Epidermal melanocyte (primary cell): ENCODE data around the gene CDC42EP2.

Experiments used
- DNase-seq: peaks from one replicate; pipeline ENCODE4 v3.0.0; 2011; ENCODE audit warnings: low spot score; ENCODE audit not compliant: insufficient read length

CDC42EP2 gene

DNA sequence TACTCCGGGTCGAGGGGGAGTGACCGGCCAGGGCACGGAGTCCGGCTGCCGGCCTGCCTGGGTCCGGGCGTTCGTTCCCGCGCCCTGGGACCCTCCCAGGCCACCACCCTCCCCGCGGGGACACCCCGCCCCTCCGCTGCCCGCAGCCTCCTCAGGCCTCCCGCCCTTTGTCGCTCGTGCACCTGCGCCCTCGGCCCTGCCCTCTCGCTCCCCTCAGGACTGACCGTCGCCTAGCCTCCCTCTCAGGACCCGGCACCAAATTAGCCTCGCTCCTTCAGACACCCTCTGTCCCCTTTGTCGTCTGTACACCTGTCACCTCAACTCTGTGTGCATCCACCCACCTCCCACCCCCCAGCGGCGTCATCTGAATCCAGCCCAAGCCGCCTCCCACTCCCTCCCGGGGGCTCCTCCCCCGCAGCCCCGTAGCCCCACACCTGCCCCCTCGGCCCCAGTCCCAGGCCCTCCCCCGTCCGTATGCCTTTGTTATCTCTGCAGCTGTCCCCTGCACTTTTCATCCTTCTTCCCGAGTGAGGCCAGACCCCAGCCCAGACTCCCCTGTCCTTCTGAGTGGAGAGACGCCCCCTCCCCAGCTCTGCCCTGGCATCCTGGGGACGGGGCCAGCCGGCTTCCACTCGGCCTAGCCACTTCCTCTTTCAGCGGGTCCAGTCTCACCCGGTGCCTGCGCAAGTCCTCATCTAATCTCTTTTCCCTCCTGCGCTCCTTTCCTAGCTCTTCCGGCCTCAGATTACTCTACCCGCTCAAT is 40.5 kb downstream of the CDC42EP2 start:
- no peak for DNase-seq

DNA sequence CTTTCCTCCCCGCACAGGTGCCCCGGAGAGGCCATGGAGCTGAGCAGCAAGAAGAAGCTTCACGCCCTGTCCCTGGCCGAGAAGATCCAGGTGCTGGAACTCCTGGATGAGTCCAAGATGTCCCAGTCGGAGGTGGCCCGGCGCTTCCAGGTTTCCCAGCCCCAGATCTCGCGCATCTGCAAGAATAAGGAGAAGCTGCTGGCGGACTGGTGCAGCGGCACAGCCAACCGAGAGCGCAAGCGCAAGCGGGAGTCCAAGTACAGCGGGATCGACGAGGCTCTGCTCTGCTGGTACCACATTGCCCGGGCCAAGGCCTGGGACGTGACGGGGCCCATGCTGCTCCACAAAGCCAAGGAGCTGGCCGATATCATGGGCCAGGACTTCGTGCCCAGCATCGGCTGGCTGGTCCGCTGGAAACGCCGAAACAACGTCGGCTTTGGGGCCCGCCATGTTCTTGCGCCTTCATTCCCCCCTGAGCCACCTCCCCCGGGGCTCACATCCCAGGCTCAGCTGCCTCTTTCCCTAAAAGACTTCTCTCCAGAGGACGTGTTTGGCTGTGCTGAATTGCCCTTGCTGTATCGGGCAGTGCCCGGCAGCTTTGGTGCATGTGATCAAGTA is 41.2 kb downstream of the CDC42EP2 start:
- DNase-seq, result no peak

DNA sequence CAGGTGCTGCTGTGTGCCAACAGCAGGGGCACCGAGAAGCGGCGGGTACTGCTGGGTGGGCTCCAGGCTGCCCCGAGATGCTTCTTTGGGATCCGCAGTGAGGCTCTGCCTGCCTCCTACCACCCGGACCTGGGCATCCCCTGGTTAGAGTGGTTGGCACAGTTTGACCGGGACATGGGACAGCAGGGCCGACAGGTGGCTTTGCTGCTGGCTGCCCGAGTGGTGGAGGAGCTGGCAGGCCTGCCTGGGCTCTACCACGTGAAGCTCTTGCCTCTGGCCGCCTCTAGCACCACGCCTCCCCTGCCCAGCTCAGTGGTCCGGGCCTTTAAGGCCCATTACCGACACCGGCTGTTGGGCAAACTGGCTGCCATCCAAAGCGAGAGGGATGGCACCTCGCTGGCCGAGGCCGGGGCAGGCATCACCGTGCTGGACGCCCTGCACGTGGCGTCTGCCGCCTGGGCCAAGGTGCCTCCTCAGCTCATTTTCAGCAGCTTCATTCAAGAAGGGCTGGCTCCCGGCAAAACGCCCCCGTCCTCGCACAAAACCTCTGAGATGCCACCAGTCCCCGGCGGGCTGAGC is 41.8 kb downstream of the CDC42EP2 start:
- no peak for DNase-seq

DNA sequence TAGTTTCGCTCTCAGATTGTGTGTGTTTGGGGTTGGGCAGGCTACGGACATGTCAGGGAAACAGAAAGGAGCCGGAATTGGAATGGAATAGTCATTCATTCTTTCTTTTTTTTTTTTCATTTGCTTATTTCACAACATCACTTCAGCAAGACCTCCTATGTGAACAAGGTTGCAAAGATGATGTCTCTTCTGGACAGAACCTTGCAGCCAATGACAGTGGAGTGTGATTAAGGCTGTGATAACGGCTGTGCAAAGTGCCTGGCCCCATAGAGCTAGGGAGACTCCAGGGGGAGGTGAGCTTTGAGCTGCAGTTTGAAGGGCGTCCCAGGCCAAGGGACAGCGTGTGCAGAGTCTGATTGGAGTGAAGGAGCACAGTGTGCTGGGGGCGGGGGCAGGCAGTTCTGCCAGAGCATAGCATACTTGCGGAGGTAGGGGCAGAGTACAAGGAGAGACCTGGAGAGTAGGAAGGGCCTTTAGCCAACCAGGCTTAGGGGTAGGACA is 43.2 kb downstream of the CDC42EP2 start:
- DNase-seq, result no peak

DNA sequence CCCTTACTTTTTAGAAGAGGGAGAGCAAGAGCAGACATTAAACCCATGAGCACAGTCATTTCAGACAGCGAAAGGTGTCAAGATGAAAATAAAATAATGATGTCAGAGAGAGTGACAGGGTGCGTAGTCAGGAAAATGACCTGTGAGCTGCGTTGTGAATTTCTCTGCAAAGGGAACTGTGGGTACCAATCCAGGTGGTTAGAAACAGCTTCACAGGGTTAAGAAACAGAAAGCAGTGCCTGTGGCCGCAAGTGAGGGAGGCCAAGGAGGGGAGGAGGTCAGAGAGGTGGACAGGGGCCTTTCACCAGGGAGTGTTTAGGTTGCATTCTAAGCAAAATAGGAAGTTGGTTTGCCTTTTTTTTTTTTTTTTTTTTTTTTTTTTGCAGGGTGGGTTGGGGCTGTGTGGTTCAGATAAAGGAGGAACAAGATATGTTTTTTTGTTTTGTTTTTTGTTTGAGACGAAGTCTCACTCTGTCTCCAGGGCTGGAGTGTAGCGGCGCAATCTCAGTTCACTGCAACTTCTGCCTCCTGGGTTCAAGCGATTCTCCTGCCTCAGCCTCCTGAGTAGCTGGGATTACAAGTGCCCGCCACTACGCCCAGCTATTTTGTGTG is 47.8 kb downstream of the CDC42EP2 start:
- no peak for DNase-seq

DNA sequence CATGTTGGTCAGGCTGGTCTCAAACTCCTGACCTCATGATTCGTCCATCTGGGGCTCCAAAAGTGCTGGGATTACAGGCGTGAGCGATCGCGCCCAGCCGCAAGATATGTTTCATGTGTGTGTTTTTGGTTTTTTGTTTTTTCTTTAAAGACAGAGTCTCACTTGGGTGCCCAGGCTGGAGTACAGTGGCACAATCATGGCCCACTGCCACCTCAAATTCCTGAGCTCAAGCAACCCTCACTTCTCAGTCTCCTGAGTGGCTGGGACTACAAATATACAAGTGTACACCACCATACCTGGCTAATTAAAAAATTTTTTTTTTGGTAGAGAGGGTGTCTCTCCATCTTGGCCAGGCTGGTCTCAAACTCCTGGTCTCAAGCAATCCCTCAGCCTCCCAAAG is 48.3 kb downstream of the CDC42EP2 start:
- DNase-seq, result no peak

DNA sequence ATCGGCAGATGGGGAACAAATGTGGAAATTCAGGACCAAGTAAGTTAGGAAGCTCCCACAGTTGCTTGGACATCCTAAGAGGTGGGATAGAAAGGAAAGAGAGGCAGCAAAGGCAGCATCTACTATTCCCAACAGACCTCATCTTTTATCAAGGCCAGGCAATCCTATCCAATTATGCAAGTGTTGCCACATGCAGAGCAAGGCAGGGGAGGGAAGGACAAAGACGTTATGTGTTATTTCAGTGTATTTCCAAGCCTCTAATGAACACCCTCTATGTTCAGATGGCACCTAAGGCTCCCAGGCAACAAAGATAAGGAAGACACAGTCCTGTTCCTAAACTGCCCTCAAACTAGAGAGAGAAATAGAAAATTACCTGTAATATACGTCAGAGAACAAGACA is 49.1 kb downstream of the CDC42EP2 start:
- DNase-seq, result no peak

DNA sequence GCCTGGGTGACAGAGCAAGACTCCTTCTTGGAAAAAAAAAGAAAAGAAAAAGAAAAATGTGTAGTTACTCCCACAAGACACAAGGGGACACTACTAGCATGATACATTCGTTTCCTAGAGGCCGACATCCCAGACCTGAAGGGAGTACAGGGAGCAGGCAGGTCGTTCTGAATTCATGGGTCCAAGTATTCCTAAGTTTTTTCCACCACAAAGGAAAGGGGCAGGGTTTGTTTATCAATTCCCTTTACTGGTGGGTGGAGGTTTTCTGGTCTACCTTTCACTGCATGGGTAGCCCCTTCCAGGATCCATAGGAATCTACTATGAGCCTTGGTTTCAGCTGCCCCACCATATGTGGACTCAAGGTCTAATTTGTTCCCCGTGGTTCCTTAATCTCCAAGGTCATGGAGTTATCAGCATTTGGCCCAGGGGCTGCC is 51.7 kb downstream of the CDC42EP2 start:
- DNase-seq, result peak; percentile 93

DNA sequence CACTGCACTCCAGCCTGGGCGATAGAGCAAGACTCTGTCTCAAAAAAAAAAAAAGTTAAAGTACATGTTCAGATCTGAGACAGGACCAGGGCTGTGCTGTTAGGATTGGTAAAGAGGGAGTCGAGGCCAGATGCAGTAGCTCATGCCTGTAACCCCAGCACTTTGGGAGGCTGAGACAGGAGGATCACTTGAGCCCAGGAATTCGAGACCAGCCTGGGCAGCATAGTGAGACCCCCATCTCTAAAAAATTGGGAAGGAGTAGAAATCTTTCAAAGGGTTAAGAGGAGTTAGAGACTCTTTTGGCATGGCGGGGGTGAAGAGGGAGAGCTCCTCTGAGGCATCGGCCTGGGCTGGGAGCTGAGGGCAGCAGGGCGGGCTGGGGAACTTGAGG is 56.0 kb downstream of the CDC42EP2 start:
- no peak for DNase-seq
